Lower lobe of right lung (tissue), 2 donors: Measurements from ENCODE around the gene ING5. TPM values are rescaled to one million over a fixed set of nuclear protein-coding genes. Genes with fewer than 3 reads are reported as not detected.

Experiments
- ATAC-seq, 2 donors: fragments of 200-7000 bp; cut with Tn5 transposase; one replicate each; pipeline ENCODE4 v1.9.1; 2020 to 2022; ENCODE audit warnings: mild to moderate bottlenecking in 2 of 2, moderate library complexity in 2 of 2
- DNase-seq: peaks from one replicate; pipeline ENCODE4 v3.0.0-alpha.2; 2020
- H3K27ac ChIP-seq: fragments of 200-600 bp; one replicate; pipeline ENCODE4 v1.8.0; 2022
- H3K27me3 ChIP-seq: fragments of 200-600 bp; one replicate; pipeline ENCODE4 v1.8.0; 2022; ENCODE audit warnings: low read depth
- H3K36me3 ChIP-seq: fragments of 200-600 bp; one replicate; pipeline ENCODE4 v1.8.0; 2022; ENCODE audit warnings: mild to moderate bottlenecking
- H3K4me1 ChIP-seq: fragments of 200-600 bp; one replicate; pipeline ENCODE4 v1.8.0; 2022
- H3K4me3 ChIP-seq: fragments of 200-600 bp; one replicate; pipeline ENCODE4 v1.8.0; 2022; ENCODE audit warnings: mild to moderate bottlenecking
- H3K9me3 ChIP-seq: fragments of 200-600 bp; one replicate; pipeline ENCODE4 v1.8.0; 2022
- CTCF ChIP-seq: fragments of 200-600 bp; IDR thresholded peaks from one replicate; pipeline ENCODE4 v1.8.0; 2022; ENCODE audit warnings: antibody characterized with exemption, mild to moderate bottlenecking
- intact Hi-C: fragments of 100-400 bp; cut with DNase I; formaldehyde crosslinking; loops from one replicate; pipeline ENCODE4 v1.11.0; 2022
- total RNA-seq: library from RNA; stranded (reverse); fragmentation: NEBNext Ultra II Directional; extraction: Animal tissue kit (Norgen Biotek cat#: 25700); gene quantifications from one replicate; pipeline ENCODE4 v1.2.1, GENCODE V29; 2021
- donor health status: DM: no; HTN: yes; CAD: no; lungs with severe emphysema.

The ING5 gene
- total RNA-seq, 1 donor from 2014 or later = 36.5 TPM

GRCh38 chr2:241720099-241720498, 18.3 kb downstream of the ING5 start:
- ATAC-seq (peak in 1 of 2 donors; percentile 23), DNase-seq (no peak)
- TF ChIP-seq CTCF = no peak
- intact Hi-C loops = no loop called here
- Histone ChIP-seq H3K27ac (no peak overlapping the region), H3K9me3 (no peaks in the 10 kb centered on the region), H3K4me1 (no peaks in the 10 kb centered on the region), H3K36me3 (peaks cover 80% of the 10 kb centered on the region), H3K27me3 (no peaks in the 10 kb centered on the region), H3K4me3 (no peak overlapping the region)

- no peaks in the 10 kb centered on the region for H3K27me3 ChIP-seq
- no peaks in the 10 kb centered on the region for H3K4me1 ChIP-seq
- H3K9me3 ChIP-seq = no peaks in the 10 kb centered on the region
- TF ChIP-seq CTCF = no peak
- intact Hi-C loops = no loop called here
- no peak for DNase-seq
- peaks cover 79% of the 10 kb centered on the region for H3K36me3 ChIP-seq
- H3K27ac ChIP-seq = no peak overlapping the region
- H3K4me3 ChIP-seq = no peak overlapping the region
- ATAC-seq = peak in 1 of 2 donors; percentile 20
Observed at GRCh38 chr2:241720560-241720959, 18.7 kb downstream of the ING5 start.

- Histone ChIP-seq H3K27ac (no peak overlapping the region), H3K36me3 (peaks cover 72% of the 10 kb centered on the region), H3K9me3 (no peaks in the 10 kb centered on the region), H3K27me3 (no peaks in the 10 kb centered on the region), H3K4me1 (no peaks in the 10 kb centered on the region), H3K4me3 (no peak overlapping the region)
- TF ChIP-seq CTCF = no peak
- ATAC-seq (no peak), DNase-seq (no peak)
- intact Hi-C loops = no loop called here
Observed at GRCh38 chr2:241721852-241722251, 20.0 kb downstream of the ING5 start.

- no peak for DNase-seq
- peaks cover 63% of the 10 kb centered on the region for H3K36me3 ChIP-seq
- intact Hi-C loops = no loop called here
Observed at GRCh38 chr2:241722896-241723454, 21.1 kb downstream of the ING5 start.

GRCh38 chr2:241724259-241724974, 22.6 kb downstream of the ING5 start:
- H3K27me3 ChIP-seq = no peaks in the 10 kb centered on the region
- TF ChIP-seq CTCF = peak; percentile 18
- H3K4me1 ChIP-seq = no peaks in the 10 kb centered on the region
- H3K27ac ChIP-seq = no peak overlapping the region
- H3K4me3 ChIP-seq = no peak overlapping the region
- intact Hi-C loops = no loop called here
- peaks cover 53% of the 10 kb centered on the region for H3K36me3 ChIP-seq
- no peaks in the 10 kb centered on the region for H3K9me3 ChIP-seq
- ATAC-seq = no peak
- DNase-seq = no peak

More at GRCh38 chr2:241722896-241723454, 21.1 kb downstream of the ING5 start:
- ATAC-seq = no peak
- Histone ChIP-seq H3K4me3 (no peak overlapping the region), H3K4me1 (no peaks in the 10 kb centered on the region), H3K27ac (no peak overlapping the region), H3K27me3 (no peaks in the 10 kb centered on the region), H3K9me3 (no peaks in the 10 kb centered on the region)
- TF ChIP-seq CTCF = no peak
